Astrocyte of the cerebellum (primary cell): ENCODE data around the gene CPNE9.
A peak's percentile ranks its signal among the peaks of the same experiment; 100 is the strongest.

Source experiments
- DNase-seq: peaks from one replicate; pipeline ENCODE4 v3.0.0-alpha.2; 2011; ENCODE audit warnings: low read depth
- H3K4me3 ChIP-seq: 2 replicates; pipeline ENCODE4 v1.5.1; 2011; ENCODE audit warnings: mild to moderate bottlenecking, low read depth, low read length, moderate library complexity
- CTCF ChIP-seq: IDR thresholded peaks from 2 replicates; pipeline ENCODE4 v1.5.1; 2012; ENCODE audit warnings: low read length, low read depth, moderate library complexity, mild to moderate bottlenecking; ENCODE audit errors: missing control alignments
- in situ Hi-C: cut with HindIII; loops from 2 replicates; pipeline ENCODE4 v1.10.0; 2017; ENCODE audit warnings: low sequenced_read_pairs

The CPNE9 gene

GRCh38 chr3:9710174-9710739, 6.6 kb downstream of the CPNE9 start:
- in situ Hi-C loops, result no loop called here
- no peak for DNase-seq
- no peak overlapping the region for H3K4me3 ChIP-seq
- TF ChIP-seq CTCF, result no peak

GRCh38 chr3:9712415-9712814, 8.8 kb downstream of the CPNE9 start:
- TF ChIP-seq CTCF, result no peak
- H3K4me3 ChIP-seq, result no peak overlapping the region
- DNase-seq, result no peak
- in situ Hi-C loops, result no loop called here

GRCh38 chr3:9713142-9713541, 9.5 kb downstream of the CPNE9 start:
- in situ Hi-C loops, result no loop called here
- TF ChIP-seq CTCF, result no peak
- H3K4me3 ChIP-seq, result no peak overlapping the region
- no peak for DNase-seq

DNA sequence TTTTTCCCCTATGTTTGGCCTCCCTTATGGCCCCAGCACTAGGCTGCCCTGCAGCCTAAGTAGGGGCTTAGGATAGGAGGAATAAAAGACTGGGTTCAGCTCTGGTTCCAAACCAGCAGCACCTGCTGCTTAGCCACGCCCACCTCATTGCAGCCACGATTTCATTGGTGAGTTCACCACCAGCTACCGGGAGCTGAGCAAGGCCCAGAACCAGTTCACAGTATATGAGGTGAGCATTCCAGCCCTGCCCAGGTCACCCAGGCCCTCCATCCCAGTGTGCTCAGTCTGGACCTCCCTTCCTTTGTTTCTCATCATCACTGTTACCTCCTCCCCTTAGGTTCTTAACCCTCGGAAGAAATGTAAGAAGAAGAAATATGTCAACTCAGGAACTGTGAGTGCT, 11.5 kb downstream of the CPNE9 start:
- no peak for DNase-seq
- no peak for TF ChIP-seq CTCF
- H3K4me3 ChIP-seq, result no peak overlapping the region
- in situ Hi-C loops, result no loop called here

DNA sequence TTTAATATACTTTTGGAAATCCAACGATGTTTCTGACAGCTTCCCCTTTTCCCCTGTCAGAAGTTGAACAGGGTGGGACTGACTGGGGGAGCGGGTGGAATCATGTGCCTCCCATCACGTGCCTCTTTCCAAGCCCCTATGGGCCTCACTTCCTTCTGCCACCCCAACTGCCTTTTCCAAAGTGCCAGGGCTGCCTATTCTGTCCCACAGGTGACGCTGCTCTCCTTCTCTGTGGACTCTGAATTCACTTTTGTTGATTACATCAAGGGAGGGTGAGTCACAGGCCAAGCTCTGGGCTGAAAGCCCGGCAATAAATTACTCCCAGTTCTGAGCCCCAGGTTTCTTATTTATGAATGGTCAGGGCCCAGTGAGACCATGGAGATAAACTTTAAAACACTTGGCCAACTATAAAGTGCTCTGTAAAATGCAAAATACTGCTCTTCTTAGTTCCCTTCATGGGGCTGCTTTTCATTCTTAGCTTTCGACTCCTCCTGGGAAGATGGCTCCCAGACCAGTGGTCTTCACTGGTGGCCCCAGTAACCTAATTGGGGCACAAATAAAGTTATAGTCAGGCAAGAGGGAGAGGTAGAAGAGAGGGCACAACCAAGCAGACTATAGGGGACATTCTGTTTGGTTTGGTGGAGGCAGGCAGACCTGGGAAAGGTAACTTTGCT, 12.3 kb downstream of the CPNE9 start:
- DNase-seq, result peak; percentile 86
- peak; percentile 99 for TF ChIP-seq CTCF
- in situ Hi-C loops, result no loop called here
- H3K4me3 ChIP-seq, result no peak overlapping the region

GRCh38 chr3:9716801-9717555, 13.3 kb downstream of the CPNE9 start:
- DNase-seq, result no peak

More at GRCh38 chr3:9716801-9717555, 13.3 kb downstream of the CPNE9 start:
- no peak for TF ChIP-seq CTCF
- in situ Hi-C loops, result no loop called here
- no peak overlapping the region for H3K4me3 ChIP-seq
